Transverse colon (tissue), 3 donors: ENCODE measurements around the gene PCDH10.

Experiments used
- EP300 ChIP-seq: sonication (generic); formaldehyde crosslinking; IDR thresholded peaks from one replicate; pipeline ENCODE4 v1.6.1; 2017; ENCODE audit warnings: antibody characterized with exemption, low read depth
- TF ChIP-seq, protein P1 (sequence below), 5 experiments: fragments of 200-600 bp in 3 of 5; fragments of 450-650 bp in 2 of 5; sonication (generic) in 3 of 5; IDR thresholded peaks; 1 replicate in 2 of 5; 2 replicates in 3 of 5; pipeline ENCODE4 v1.5.1; 2016 to 2017; ENCODE audit warnings: antibody characterized with exemption in 5 of 5, inconsistent platforms in 3 of 5, mild to moderate bottlenecking in 2 of 5, moderate library complexity in 1 of 5

DNA sequence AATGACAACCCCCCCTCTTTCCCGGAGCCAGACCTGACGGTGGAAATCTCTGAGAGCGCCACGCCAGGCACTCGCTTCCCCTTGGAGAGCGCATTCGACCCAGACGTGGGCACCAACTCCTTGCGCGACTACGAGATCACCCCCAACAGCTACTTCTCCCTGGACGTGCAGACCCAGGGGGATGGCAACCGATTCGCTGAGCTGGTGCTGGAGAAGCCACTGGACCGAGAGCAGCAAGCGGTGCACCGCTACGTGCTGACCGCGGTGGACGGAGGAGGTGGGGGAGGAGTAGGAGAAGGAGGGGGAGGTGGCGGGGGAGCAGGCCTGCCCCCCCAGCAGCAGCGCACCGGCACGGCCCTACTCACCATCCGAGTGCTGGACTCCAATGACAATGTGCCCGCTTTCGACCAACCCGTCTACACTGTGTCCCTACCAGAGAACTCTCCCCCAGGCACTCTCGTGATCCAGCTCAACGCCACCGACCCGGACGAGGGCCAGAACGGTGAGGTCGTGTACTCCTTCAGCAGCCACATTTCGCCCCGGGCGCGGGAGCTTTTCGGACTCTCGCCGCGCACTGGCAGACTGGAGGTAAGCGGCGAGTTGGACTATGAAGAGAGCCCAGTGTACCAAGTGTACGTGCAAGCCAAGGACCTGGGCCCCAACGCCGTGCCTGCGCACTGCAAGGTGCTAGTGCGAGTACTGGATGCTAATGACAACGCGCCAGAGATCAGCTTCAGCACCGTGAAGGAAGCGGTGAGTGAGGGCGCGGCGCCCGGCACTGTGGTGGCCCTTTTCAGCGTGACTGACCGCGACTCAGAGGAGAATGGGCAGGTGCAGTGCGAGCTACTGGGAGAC is 1.6 kb downstream of the PCDH10 start:
- TF ChIP-seq, protein P1, sequence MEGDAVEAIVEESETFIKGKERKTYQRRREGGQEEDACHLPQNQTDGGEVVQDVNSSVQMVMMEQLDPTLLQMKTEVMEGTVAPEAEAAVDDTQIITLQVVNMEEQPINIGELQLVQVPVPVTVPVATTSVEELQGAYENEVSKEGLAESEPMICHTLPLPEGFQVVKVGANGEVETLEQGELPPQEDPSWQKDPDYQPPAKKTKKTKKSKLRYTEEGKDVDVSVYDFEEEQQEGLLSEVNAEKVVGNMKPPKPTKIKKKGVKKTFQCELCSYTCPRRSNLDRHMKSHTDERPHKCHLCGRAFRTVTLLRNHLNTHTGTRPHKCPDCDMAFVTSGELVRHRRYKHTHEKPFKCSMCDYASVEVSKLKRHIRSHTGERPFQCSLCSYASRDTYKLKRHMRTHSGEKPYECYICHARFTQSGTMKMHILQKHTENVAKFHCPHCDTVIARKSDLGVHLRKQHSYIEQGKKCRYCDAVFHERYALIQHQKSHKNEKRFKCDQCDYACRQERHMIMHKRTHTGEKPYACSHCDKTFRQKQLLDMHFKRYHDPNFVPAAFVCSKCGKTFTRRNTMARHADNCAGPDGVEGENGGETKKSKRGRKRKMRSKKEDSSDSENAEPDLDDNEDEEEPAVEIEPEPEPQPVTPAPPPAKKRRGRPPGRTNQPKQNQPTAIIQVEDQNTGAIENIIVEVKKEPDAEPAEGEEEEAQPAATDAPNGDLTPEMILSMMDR (IDR thresholded peaks at IDR 0.05), result no peak
- no peak for TF ChIP-seq EP300
